DMS153 treated with DMSO at 0.1 percent for 48 hours (cell line): ENCODE measurements around the gene ADGRB3.
"Not testable (repeated sequence)": the region's sequence is repeated elsewhere in the genome, so short reads cannot be mapped to it uniquely, and the experiment has no call there.

Experiments
- DNase-seq: peaks from one replicate; lab custom pipeline; 2025; ENCODE audit not compliant: unreplicated experiment; lab: John Stamatoyannopoulos, UW

Gene ADGRB3

DNA sequence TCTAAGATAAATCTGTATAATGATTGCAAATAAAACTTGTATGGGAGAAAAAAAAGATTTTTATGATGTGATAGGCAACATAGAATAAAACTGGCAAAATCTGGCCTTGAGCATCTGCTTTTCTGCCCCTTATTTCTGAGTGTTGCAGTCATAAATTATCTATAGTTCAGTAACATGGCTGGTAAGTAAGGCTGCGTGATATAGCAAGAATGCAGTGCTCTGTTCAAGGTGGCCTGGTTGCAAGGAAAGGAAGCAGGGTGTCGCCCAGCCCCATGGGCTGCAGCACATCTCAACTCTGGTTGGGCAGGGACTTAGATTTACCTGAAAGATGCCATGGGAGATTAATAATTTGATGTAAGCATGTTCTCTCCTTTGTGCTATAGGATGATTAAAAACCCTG is 582.3 kb downstream of the ADGRB3 start:
- no peak for DNase-seq

DNA sequence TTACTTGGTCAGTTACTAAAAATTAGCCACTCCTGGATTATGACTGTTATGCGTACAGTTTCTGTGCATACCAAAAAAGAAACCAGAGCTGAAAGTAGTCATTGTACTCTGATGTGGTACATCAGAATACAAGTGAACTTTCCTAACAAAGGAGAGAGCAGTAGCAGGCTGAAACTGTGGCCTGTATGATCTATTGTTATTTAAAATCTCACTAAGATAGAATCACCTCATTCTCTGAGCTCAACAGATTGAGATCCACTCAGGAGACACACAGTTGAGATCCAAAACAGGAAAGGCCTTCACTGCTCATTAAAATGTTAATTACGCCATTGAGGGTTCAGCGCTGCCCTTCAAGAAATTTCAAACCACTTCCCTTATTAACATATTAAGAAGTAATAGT is 585.3 kb downstream of the ADGRB3 start:
- no peak for DNase-seq

DNA sequence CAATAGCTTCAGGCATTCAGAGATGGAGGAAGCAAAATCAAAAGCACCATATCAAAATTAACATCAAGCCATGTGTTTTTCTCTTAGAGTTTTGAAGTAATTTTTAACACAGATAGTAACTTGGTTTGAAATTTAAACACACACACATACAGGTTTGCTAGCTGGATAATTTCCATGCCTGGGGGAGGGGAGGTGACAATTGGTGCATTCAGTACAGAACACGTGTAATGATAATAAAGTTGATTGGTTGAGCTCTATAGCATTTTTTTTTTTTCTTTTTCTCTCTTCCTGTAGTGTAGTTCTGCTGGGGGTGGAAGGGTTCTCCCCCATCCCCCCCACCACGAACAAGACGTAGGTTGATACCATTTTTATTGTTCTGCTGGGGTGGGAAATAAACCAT is 596.9 kb downstream of the ADGRB3 start:
- DNase-seq, result no peak

DNA sequence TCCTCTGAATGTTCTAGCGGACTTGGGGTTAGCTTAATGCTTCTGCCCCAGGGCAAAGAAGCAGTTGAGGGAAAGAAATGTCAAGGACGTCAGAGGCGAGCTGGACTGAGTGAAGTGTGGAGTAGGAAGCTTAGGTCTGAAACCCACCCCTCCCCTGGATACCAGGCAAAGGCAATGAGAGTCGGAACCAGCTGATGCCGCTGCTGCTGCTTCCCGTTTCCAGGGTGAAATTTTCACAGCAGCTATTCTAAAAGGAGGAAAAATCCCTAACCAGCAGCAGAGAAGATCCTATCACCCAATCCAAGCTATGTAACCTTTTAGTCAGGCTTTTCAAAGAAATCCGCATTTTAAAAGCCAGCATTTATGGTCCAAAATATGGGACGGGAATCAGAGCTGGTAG is 597.4 kb downstream of the ADGRB3 start:
- no peak for DNase-seq

DNA sequence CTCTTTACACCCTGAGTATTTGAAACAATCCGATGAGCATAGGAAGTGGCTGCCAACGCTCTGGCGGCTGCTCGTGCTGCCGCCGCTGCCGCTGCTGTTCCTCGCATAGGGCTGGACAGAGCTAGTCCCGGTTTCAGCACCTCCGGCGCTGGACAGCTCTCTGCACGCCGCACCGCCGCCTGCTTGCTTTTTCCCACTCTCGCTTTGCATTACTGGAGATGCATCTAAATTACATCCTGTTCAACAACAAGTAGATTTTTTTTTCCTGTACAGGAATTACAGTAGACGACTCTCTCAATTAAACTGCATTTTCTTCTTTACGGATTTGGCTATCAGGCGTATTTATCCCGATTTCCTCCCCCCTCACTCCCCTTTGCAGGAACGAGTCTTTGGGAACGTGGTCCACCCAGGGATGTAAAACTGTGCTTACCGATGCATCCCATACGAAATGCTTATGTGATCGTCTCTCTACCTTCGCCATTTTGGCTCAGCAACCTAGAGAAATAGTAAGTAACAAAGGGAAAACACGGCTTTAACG is 597.9 kb downstream of the ADGRB3 start:
- no peak for DNase-seq

DNA sequence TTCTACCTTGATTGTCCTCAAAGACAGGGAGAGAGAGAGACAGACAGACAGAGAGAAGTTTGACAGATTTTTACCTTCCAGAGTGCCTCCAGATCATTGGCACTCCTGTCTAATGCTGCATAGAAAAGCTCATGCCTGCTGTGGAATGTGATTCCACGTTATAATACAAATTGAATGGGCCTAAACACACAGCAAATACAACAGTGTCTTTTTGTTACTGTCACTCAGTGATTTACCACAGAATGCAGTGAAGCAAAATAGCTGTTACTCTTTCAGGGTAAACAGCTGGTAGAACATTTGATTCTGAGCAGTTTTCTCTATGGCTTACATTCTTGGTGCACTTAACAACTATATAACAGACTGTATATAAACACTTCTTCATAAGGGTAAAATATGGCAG is 603.0 kb downstream of the ADGRB3 start:
- no peak for DNase-seq

DNA sequence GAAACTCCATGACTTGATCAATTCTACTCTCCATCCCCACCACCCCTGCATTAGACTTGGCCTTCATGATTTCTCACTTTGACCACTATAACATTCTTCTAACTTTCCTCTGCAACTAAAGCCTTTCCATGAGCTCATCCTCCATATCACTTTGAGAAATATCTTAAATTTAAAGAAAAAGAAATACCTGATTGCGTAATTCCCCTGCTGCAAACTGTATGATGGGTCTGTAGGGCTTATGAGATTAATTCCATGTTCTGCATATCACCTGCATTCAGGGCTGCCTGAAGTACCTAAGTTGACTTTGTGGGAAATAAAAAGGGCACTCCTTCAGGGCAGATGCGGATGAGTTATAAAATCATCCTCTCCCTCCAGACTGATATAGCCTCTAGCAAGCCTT is 611.9 kb downstream of the ADGRB3 start:
- DNase-seq, result no peak

DNA sequence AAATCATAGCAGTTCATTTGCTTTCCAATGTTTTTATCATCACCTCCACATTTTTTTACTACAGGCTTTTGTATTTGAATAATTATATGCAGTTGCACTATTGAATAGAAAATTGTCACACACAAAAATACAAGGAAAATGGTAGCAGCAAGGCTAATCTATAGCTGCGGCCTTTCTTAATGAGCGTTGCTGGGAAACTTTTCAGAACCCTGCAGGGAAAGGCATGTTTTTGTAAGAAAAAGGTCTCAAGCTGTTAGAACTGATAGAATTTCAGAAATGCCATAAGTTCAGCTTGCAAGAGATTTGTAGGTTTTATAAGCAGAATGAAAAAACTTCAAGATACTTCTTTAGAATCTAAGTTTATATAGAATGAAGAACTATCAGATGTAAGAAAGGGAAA is 625.9 kb downstream of the ADGRB3 start:
- no peak for DNase-seq

DNA sequence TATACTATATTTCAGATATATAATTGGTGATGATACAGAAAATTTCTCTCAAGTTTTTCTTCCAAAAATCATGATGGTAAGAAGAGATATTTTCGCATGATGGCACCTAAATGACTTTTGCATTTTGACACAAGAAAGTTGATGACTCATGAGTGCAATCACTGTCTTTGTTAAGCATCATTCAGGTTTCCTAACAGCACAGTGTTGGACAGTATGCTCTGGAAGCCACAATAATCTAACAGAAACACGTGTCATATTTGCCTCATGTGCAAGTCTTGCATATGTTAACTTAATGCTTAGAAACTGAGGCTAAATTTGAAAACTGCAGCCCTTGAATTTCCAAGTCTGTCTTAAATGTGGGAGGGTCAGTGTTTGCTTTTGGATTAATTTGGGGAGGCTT is 628.2 kb downstream of the ADGRB3 start:
- no peak for DNase-seq

DNA sequence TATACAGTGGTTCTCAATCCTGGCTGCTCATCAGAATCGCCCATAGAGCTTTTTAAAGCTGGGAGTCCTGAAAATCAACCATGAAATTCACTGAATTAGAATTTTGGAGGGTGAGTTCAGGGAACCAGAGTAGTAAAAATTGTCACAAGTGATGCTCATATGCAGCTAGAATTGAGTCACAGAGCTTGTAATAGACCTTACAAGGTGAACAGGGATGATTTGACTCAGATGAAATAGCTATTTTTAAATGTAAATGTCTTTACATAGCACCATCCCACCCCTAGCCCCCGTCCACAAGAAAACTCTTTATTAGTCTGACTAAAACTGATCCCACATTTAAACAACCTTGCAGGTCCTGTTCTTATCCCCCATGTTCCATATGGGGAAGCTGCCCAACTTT is 630.0 kb downstream of the ADGRB3 start:
- DNase-seq, result no peak

DNA sequence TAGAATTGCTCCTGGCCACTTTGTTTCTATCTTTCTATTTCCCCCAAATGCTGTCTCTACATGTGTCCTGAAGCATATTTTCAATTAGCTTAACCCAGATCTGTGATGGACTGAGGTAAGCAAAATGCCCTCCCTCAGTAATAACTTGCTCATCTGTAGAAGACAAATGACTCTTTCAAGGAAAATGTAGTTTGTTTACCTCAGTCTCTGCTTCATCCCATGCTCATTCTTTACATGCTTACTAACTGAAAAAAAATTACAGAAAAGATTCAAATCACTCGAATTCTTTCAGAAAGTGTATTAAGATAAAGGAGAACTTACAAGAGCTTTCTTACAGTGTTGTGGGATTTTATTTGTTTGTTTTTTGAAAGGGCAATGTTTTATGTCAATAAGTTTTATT is 630.6 kb downstream of the ADGRB3 start:
- no peak for DNase-seq

DNA sequence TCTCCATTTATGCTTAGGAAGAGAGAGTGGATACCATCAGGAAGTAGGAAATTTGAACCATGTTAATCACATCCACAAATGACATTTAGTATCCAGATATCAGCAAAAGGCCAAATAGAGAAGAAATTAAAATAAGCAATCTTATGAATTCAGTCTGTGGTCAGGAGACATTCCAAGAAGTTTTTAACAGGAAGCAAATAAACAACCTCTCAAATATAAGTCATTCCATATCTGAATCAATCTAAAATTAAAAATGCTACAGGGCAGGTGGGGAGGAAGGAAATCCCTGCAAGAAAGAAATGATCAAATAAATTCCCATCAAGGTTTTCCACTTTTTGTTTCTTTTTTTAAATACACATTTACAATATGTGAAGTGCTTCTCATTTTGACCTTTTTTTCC is 641.1 kb downstream of the ADGRB3 start:
- DNase-seq, result no peak

DNA sequence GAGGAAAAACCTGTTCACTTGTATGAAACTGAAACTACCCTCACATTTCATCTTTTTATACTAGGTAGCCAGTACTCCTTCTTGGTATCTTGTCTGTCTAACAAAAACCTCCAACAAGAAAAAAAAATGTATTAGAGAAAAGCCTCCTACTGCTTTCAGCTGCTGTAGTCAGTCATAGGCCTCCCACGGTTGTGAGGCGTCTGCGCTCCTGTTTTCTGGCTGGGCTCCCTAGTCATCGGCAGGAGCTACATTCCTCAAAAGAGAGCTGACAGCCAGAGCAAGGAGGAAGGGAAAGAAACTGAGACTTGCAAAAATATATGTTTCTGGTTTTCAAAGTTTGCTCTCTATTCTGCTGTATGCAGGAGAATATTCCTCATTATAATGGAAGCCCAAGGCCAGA is 644.7 kb downstream of the ADGRB3 start:
- DNase-seq, result no peak

DNA sequence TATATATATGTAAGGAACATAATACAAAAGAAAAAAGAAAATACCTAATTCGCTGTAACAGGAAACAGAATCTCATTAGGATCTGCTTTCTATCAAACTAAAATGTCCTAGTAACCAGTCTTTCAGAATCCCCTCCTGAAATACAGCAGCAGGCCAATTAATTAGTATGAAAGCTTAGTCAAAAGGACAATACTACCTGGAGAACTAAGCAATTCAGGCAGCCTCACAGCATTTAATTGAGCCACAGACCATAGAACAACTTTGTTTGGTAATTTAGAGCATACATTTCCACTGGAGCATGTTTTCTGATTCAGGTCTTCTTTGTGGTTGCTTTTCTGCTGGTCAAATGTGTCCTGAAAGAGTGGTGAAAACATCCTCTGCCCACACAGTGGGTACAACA is 645.8 kb downstream of the ADGRB3 start:
- DNase-seq, result no peak

DNA sequence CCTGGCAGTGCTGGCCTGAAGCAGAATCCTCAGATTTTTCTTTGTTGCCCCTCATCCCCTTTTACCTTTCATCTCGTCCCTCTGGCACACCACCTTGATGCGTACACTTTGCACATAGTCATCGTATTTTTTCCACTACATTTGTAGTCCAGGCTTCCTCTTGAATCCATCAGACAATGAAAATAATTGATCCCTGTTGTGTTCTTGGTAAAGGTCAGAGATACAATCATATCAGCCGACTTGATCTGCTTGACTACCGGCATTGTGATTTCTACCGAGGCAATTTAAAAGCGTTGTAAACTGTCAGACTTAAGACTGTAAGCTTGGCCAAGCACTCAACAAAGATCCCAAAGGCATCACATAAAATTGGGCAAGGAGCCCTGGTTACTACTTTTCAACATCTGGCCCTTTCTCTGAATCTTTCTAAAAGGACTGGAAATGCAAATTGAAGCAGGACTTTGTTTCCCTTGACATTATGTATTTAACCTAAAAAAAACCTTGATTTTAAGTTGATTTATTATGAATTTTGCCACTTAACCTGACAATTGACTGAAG is 649.2 kb downstream of the ADGRB3 start:
- no peak for DNase-seq

DNA sequence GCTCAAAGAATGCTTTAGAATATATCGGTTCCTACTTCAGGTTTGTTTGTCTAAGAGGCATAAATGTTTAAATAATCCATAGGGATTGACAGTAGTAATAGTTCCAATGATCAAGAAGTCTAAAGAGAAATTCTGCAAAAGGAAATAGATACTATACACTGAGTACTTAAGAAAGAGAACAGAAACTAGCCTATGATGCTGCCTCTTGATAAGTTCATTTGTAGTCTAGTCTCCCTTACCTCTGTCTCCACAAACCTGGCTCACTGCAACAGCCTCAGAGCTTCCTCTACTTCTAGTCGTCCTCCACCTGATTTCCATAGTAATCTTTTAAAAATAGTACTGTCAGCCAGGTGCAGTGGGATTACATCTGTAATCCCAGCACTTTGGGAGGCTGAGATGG is 650.0 kb downstream of the ADGRB3 start:
- no peak for DNase-seq

DNA sequence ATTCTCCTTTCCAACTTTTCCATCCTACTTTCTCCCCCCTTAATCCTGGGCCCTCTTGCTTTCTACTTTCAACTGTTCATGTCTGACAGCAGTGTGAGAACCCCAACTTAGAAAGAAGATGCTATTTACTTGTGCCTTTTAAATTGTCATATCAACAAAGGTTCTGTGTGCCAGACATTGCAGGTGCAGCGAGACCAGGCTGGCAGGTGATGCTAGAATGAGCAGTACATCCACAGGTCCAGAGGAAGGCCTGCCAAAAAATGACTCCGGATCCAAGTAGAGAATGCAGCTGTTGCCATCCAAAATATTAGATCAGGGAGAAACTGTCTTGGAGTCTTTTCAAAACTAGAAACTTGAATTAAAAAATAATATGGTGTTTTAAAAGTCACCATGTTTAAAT is 651.2 kb downstream of the ADGRB3 start:
- no peak for DNase-seq

DNA sequence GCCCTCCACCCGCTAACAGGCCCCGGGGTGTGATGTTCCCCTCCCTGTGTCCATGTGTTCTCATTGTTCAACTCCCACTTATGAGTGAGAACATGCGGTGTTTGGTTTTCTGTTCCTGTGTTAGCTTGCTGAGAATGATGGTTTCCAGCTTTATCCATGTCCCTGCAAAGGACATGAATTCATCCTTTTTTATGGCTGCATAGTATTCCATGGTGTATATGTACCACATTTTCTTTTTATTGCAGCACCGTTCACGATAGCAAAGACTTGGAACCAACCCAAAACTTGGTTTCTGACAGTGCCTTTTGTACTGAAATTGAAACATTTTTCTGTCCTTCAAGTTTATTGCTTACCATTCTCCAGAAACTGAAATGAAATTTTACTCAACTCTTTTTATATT is 653.1 kb downstream of the ADGRB3 start:
- DNase-seq, result not testable (repeated sequence)

DNA sequence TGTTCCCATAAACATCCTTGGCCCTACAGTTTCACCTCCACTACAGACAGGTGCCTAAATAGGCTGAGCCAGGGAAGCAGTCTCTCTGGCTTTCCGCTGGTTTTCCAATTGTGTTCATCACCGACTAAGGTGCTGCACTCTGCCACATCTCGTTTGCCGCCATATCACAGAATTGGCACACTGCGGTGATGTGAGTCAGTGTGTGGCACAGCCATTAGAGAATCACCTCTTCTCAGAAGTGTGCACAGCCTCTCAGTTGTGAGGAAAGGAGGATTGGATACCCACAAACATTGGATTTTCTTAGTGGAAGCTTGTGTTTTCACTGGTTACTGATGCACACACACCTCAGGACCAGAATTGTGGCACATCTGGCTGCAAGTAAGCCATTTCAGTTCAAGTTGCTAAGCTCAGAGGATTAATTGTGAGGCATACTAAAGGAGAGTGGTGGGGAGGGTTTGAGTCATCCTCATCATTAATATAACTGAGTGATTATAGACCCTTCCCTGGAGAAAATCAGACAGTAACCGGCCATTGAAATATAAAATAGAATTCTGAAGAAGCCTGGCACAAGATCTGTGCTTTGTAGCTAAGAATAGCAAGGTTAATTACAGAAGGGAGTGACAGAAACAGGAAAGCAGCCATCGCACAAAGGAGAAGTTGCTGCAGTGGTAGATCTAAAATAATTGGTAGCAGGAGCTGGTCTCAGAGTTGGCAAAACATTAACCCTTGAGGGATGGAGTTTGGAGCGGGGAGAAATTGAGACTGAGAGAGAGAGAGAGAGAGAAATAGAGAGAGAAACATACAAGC is 654.8 kb downstream of the ADGRB3 start:
- DNase-seq, result no peak

DNA sequence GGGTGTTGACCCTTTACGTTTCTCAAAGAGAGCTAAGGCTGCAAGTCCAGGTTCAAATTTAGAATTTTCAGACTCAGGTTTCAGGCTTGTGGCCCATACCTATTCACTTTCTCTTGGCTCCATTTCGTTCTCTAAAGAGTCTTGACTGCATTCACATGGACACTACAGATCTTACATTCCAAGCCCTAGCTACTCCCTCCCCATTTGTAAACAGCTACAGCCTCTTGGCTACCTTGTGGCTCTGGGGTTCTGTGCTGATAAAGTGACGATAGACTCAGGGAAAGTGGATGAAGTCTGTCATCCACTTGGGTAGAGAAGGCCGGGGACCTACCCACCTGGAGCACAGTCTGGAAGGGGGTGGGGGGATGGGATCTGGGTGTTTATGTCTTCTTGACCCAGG is 658.4 kb downstream of the ADGRB3 start:
- no peak for DNase-seq

DNA sequence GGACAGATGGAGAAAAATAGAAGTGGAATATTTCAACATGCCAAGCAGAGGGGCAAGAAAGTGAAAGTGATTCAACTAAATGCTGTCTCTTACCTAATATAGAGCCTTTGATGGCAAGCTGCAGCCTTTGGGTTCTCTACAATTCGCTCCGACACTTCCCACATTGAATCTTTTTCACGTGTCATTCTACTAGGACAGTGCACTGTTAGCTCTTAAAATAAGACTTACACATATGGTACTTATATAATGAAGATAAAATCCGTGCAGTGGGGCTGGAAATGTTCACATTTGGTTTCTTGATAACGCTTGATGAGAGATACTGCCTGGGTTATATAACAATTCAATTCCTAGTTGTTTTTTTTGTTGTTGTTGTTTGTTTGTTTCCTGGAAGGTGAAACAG is 659.3 kb downstream of the ADGRB3 start:
- DNase-seq, result no peak

DNA sequence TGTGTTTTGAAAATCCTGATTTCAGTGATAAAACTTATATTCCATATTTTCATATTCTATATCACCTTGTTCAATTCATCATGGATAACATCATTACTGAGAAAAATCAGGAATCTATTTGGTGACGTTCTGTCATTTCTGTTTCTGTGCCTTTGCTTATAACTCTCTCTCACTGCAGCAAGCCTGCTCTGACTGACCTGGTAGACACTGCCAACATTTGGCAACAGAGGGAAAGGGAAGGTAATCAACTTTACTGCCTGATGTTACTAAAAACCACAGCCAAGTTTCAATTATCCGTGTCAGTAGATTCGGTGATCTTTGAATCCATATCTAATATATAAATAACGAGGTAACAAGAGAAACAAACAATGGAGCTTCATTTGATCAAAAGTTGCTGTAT is 659.8 kb downstream of the ADGRB3 start:
- DNase-seq, result no peak

DNA sequence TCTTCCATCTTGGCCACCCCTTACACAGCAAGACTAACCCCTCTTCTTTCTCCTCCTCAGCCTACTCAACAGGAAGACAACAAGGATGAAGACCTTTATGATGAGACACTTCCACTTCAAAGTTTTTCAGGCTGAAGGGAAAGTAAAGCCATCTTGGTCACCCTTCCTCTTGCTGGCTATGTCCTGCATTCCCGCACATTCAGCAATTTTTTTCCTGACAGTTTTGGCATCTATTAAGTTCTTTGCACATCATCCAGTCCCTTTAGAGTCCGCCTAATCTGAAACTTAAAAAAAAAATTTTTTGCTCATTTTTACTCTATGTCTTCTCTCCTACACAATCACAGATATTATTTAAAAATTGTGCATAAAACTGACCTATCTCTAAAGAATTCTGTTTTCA is 668.3 kb downstream of the ADGRB3 start:
- no peak for DNase-seq
